IMR-90 (cell line): ENCODE data around the gene CAMTA1. TPM values are rescaled to one million over a fixed set of nuclear protein-coding genes. Genes with fewer than 3 reads are reported as not detected.

Experiments
- ATAC-seq: fragments of 200-7000 bp; cut with Tn5 transposase; 2 replicates; pipeline ENCODE4 v1.9.1; 2020; ENCODE audit warnings: low read depth, mild to moderate bottlenecking, moderate library complexity
- BruUV-seq: library from RNA; stranded (reverse); fragments of 400-500 nt; replicated peaks from 2 replicates; lab custom pipeline; 2021; lab: Mats Ljungman, UMichigan
- CTCF ChIA-PET: fragments of 300-600 bp; formaldehyde crosslinking; extraction: SDS; loops from one replicate; lab custom pipeline; 2021; ENCODE audit warnings: antibody characterized with exemption; lab: Yijun Ruan, JAX
- POLR2A ChIA-PET: fragments of 300-600 bp; sonication (Branson Sonifier 250); formaldehyde crosslinking; loops from one replicate; lab custom pipeline; 2022; ENCODE audit warnings: antibody characterized with exemption; ENCODE audit not compliant: unreplicated experiment; lab: Charles Lee
- DNase-seq: peaks from one replicate; pipeline ENCODE4 v3.0.0; 2013
- H2AFZ ChIP-seq: replicated peaks from 2 replicates; pipeline ENCODE3; 2013; ENCODE audit warnings: low read length, mild to moderate bottlenecking; ENCODE audit not compliant: poor library complexity
- H2AK5ac ChIP-seq: 2 replicates; pipeline ENCODE4 v1.6.1; 2013; ENCODE audit warnings: low read depth, low read length, inconsistent platforms
- H2AK9ac ChIP-seq: replicated peaks from 2 replicates; pipeline ENCODE3; 2013; ENCODE audit warnings: mild to moderate bottlenecking, low read depth, low read length, moderate library complexity; ENCODE audit not compliant: poor library complexity
- H2BK120ac ChIP-seq: 2 replicates; pipeline ENCODE4 v1.6.1; 2013; ENCODE audit warnings: low read depth, low read length, inconsistent platforms
- H2BK15ac ChIP-seq: 3 replicates; pipeline ENCODE4 v1.6.1; 2013; ENCODE audit warnings: low read depth, low read length, inconsistent platforms
- H2BK20ac ChIP-seq: 2 replicates; pipeline ENCODE4 v1.6.1; 2013; ENCODE audit warnings: low read depth, mild to moderate bottlenecking, inconsistent platforms, low read length, moderate library complexity
- H2BK5ac ChIP-seq: 2 replicates; pipeline ENCODE4 v1.6.1; 2013; ENCODE audit warnings: mild to moderate bottlenecking, low read depth, low read length, inconsistent platforms; ENCODE audit not compliant: poor library complexity, severe bottlenecking
- H3K14ac ChIP-seq: replicated peaks from 2 replicates; pipeline ENCODE4 v1.6.1; 2013; ENCODE audit warnings: low read depth, low read length, inconsistent platforms
- H3K18ac ChIP-seq: 2 replicates; pipeline ENCODE4 v1.6.1; 2013; ENCODE audit warnings: low read depth, low read length, control low read depth
- H3K23ac ChIP-seq: 2 replicates; pipeline ENCODE4 v1.6.1; 2013; ENCODE audit warnings: low read depth, low read length, inconsistent platforms
- H3K27ac ChIP-seq: 2 replicates; pipeline ENCODE4 v1.5.1; 2013; ENCODE audit warnings: mild to moderate bottlenecking, control low read depth, low read length; ENCODE audit not compliant: insufficient read depth
- H3K27me3 ChIP-seq: 2 replicates; pipeline ENCODE4 v1.6.1; 2013; ENCODE audit warnings: low read length; ENCODE audit not compliant: control insufficient read depth, insufficient read depth
- H3K36me3 ChIP-seq: 2 replicates; pipeline ENCODE4 v1.6.1; 2013; ENCODE audit warnings: low read length, mixed read lengths; ENCODE audit not compliant: control insufficient read depth, insufficient read depth
- H3K4ac ChIP-seq: 2 replicates; pipeline ENCODE4 v1.6.1; 2013; ENCODE audit warnings: low read depth, low read length, inconsistent platforms
- H3K4me1 ChIP-seq: 2 replicates; pipeline ENCODE4 v1.6.1; 2013; ENCODE audit warnings: low read length, mixed read lengths; ENCODE audit not compliant: control insufficient read depth, insufficient read depth
- H3K4me2 ChIP-seq: 2 replicates; pipeline ENCODE4 v1.6.1; 2013; ENCODE audit warnings: low read depth, mild to moderate bottlenecking, control low read depth, low read length, moderate library complexity
- H3K4me3 ChIP-seq: 2 replicates; pipeline ENCODE4 v1.5.1; 2013; ENCODE audit warnings: low read depth, mild to moderate bottlenecking, control low read depth, low read length, moderate library complexity; ENCODE audit not compliant: insufficient read depth
- H3K56ac ChIP-seq: 2 replicates; pipeline ENCODE4 v1.6.1; 2013; ENCODE audit warnings: low read length, inconsistent platforms; ENCODE audit not compliant: insufficient read depth; ENCODE audit errors: extremely low read depth
- H3K79me1 ChIP-seq, 2 experiments: 2 replicates each; pipeline ENCODE4 v1.6.1; 2013; ENCODE audit warnings: low read length in 2 of 2, inconsistent platforms in 1 of 2, low read depth in 1 of 2
- H3K9ac ChIP-seq: 2 replicates; pipeline ENCODE4 v1.6.1; 2013; ENCODE audit warnings: low read depth, low read length, control low read depth
- H3K9me1 ChIP-seq: 2 replicates; pipeline ENCODE4 v1.6.1; 2013; ENCODE audit warnings: low read length, inconsistent platforms; ENCODE audit not compliant: insufficient read depth
- H3K9me3 ChIP-seq: 2 replicates; pipeline ENCODE4 v1.6.1; 2013; ENCODE audit warnings: low read length; ENCODE audit not compliant: control insufficient read depth, insufficient read depth
- H4K20me1 ChIP-seq: 2 replicates; pipeline ENCODE4 v1.6.1; 2013; ENCODE audit warnings: low read length, inconsistent platforms; ENCODE audit not compliant: insufficient read depth
- H4K5ac ChIP-seq: 2 replicates; pipeline ENCODE4 v1.6.1; 2013; ENCODE audit warnings: mild to moderate bottlenecking, low read depth, low read length, control low read depth
- H4K8ac ChIP-seq, 2 experiments: 2 replicates each; pipeline ENCODE4 v1.6.1; 2013; ENCODE audit warnings: low read depth in 2 of 2, low read length in 2 of 2, control low read depth in 1 of 2, inconsistent platforms in 1 of 2
- H4K91ac ChIP-seq: 2 replicates; pipeline ENCODE4 v1.6.1; 2013; ENCODE audit warnings: low read depth, low read length, inconsistent platforms; ENCODE audit not compliant: insufficient read depth
- BHLHE40 ChIP-seq: fragments of 150-350 bp; IDR thresholded peaks from 2 replicates; pipeline ENCODE4 v1.6.1; 2016; ENCODE audit warnings: mild to moderate bottlenecking, low read depth, low read length
- CHD1 ChIP-seq: IDR thresholded peaks from 2 replicates; pipeline ENCODE4 v1.6.1; 2012; ENCODE audit warnings: low read depth, low read length, improper control_type of control experiment
- MXI1 ChIP-seq: IDR thresholded peaks from 2 replicates; pipeline ENCODE4 v1.6.1; 2012; ENCODE audit warnings: low read depth, mild to moderate bottlenecking, low read length, moderate library complexity, borderline replicate concordance
- POLR2A ChIP-seq: IDR thresholded peaks from 2 replicates; pipeline ENCODE4 v1.6.1; 2012; ENCODE audit warnings: mild to moderate bottlenecking, low read depth, low read length
- RFX5 ChIP-seq: IDR thresholded peaks from 2 replicates; pipeline ENCODE4 v1.8.0; 2012; ENCODE audit warnings: low read depth, mild to moderate bottlenecking, low read length, moderate library complexity
- WGBS, 2 experiments: methylation state at CpG; one replicate each; pipeline versions ENCODE4 v1.1.5 to v1.1.7; 2013; ENCODE audit warnings: missing lambda C conversion rate in 2 of 2; ENCODE audit not compliant: insufficient read length in 1 of 2; ENCODE audit errors: extremely low coverage in 2 of 2; 5-methylcytosine and 5-hydroxymethylcytosine counted together
- dilution Hi-C: fragments of 300-500 bp; cut with HindIII; formaldehyde crosslinking; loops from one replicate; pipeline ENCODE4 v1.14.3; 2018; ENCODE audit warnings: low sequenced_read_pairs; ENCODE audit not compliant: unreplicated experiment
- in situ Hi-C: fragments of 300-500 bp; cut with MboI; formaldehyde crosslinking; loops from 3 replicates; pipeline ENCODE4 v1.14.3; 2019; ENCODE audit warnings: low sequenced_read_pairs, inconsistent platforms, mixed read lengths
- intact Hi-C: fragments of 100-400 bp; cut with micrococcal nuclease; formaldehyde crosslinking; loops from 2 replicates; pipeline ENCODE4 v1.10.0; 2022
- polyA plus RNA-seq, 3 experiments: library from polyadenylated mRNA; depleted of rRNA; stranded (reverse); fragments of >200 nt; gene quantifications; 2 replicates each; pipeline ENCODE4 v1.2.3, GENCODE V29; 2012; ENCODE audit warnings: low replicate concordance in 1 of 3
- total RNA-seq: library from RNA; depleted of rRNA; stranded (reverse); fragments of >200 nt; gene quantifications from 2 replicates; pipeline ENCODE4 v1.2.3, GENCODE V29; 2012

The CAMTA1 gene
- total and polyA plus RNA-seq, 2 of the 4 experiments (the other 2 are of a cell fraction), result 35.5 to 74.3 TPM

- DNase-seq (no peak), ATAC-seq (no peak)
- no peak overlapping the region for H2BK5ac ChIP-seq
- no peak overlapping the region for H4K5ac ChIP-seq
- H2BK15ac ChIP-seq, result no peak overlapping the region
- H3K9ac ChIP-seq, result no peak overlapping the region
- dilution Hi-C loops (no loop called here), in situ Hi-C loops (no loop called here), intact Hi-C loops (no loop called here)
- no peak overlapping the region for H3K27ac ChIP-seq
- H3K4me1 ChIP-seq, result no peaks in the 10 kb centered on the region
- H2AFZ ChIP-seq, result no peak overlapping the region
- POLR2A ChIA-PET, result no interaction called here
- H2AK5ac ChIP-seq, result no peak overlapping the region
- no CpG with 5 or more reads among the region's 9 CpGs for WGBS, 2 experiments
- no peak overlapping the region for H2BK20ac ChIP-seq
- H3K18ac ChIP-seq, result no peak overlapping the region
- CTCF ChIA-PET, result no interaction called here
- BruUV-seq, result no TSS peak
- H3K14ac ChIP-seq, result no peak overlapping the region
- H3K9me1 ChIP-seq, result no peaks in the 10 kb centered on the region
- no peak for TF ChIP-seq RFX5
- no peak for TF ChIP-seq POLR2A
- no peak for TF ChIP-seq MXI1
- no peak for TF ChIP-seq BHLHE40
- TF ChIP-seq CHD1, result no peak
- no peaks in the 10 kb centered on the region for H4K20me1 ChIP-seq
- H3K4me2 ChIP-seq, result no peak overlapping the region
- H2BK120ac ChIP-seq, result no peak overlapping the region
- no peak overlapping the region for H2AK9ac ChIP-seq
- H4K91ac ChIP-seq, result no peak overlapping the region
- no peak overlapping the region for H3K4ac ChIP-seq
- no peak overlapping the region for H4K8ac ChIP-seq
- H3K36me3 ChIP-seq, result no peaks in the 10 kb centered on the region
- H3K4me3 ChIP-seq, result no peak overlapping the region
- no peak overlapping the region for H3K23ac ChIP-seq
- H3K27me3 ChIP-seq, result peaks cover 21% of the 10 kb centered on the region
- H3K56ac ChIP-seq, result no peak overlapping the region
- no peaks in the 10 kb centered on the region for H3K79me1 ChIP-seq
- H3K9me3 ChIP-seq, result peaks cover 6% of the 10 kb centered on the region; the same call in 1 of the 2 replicates
Measured at GRCh38 chr1:6987940-6988339, 202.7 kb downstream of the CAMTA1 start.
